Ectodermal cell (in vitro differentiated cells): ENCODE measurements around the gene TMC3.

Experiments
- H3K27ac ChIP-seq: 2 replicates; pipeline ENCODE4 v1.7.0; 2013; ENCODE audit warnings: mild to moderate bottlenecking, low read depth, low read length; ENCODE audit not compliant: insufficient read depth, poor library complexity, severe bottlenecking
- H3K27me3 ChIP-seq: 2 replicates; pipeline ENCODE4 v1.7.0; 2013; ENCODE audit warnings: mild to moderate bottlenecking, low read length; ENCODE audit not compliant: insufficient read depth, control insufficient read depth, poor library complexity, severe bottlenecking
- H3K36me3 ChIP-seq: one replicate; pipeline ENCODE4 v1.7.0; 2013; ENCODE audit warnings: low read length; ENCODE audit not compliant: control insufficient read depth, insufficient read depth
- H3K4me1 ChIP-seq: one replicate; pipeline ENCODE4 v1.7.0; 2013; ENCODE audit warnings: low read length; ENCODE audit not compliant: control insufficient read depth, insufficient read depth
- H3K4me3 ChIP-seq: 2 replicates; pipeline ENCODE4 v1.7.0; 2013; ENCODE audit warnings: low read depth, low read length, control low read depth; ENCODE audit not compliant: insufficient read depth
- H3K9me3 ChIP-seq: 2 replicates; pipeline ENCODE4 v1.7.0; 2013; ENCODE audit warnings: mild to moderate bottlenecking, low read length, moderate library complexity; ENCODE audit not compliant: control insufficient read depth
- WGBS, 2 experiments: methylation state at CpG; one replicate each; pipeline ENCODE4 v1.1.7; 2013; ENCODE audit warnings: missing lambda C conversion rate in 2 of 2; 5-methylcytosine and 5-hydroxymethylcytosine counted together

Gene TMC3

GRCh38 chr15:81315452-81316175 is 58.4 kb downstream of the TMC3 start:
- no peaks in the 10 kb centered on the region for H3K9me3 ChIP-seq
- 95% methylated on average over 14 of the region's 14 CpGs for WGBS, 2 experiments
- no peaks in the 10 kb centered on the region for H3K4me1 ChIP-seq
- H3K27ac ChIP-seq = no peak overlapping the region
- no peak overlapping the region for H3K4me3 ChIP-seq
- H3K27me3 ChIP-seq = no peaks in the 10 kb centered on the region
- H3K36me3 ChIP-seq = no peaks in the 10 kb centered on the region

GRCh38 chr15:81314378-81314777 is 59.6 kb downstream of the TMC3 start:
- WGBS, 2 experiments = 93 to 94% methylated on average over 5 of the region's 5 CpGs

GRCh38 chr15:81313686-81314085 is 60.3 kb downstream of the TMC3 start:
- 97 to 98% methylated on average over 5 of the region's 5 CpGs for WGBS, 2 experiments
- H3K27ac ChIP-seq = no peak overlapping the region

More at GRCh38 chr15:81314378-81314777, 59.6 kb downstream of the TMC3 start:
- no peaks in the 10 kb centered on the region for H3K9me3 ChIP-seq
- H3K36me3 ChIP-seq = no peaks in the 10 kb centered on the region
- H3K4me1 ChIP-seq = no peaks in the 10 kb centered on the region
- H3K27ac ChIP-seq = no peak overlapping the region
- H3K27me3 ChIP-seq = no peaks in the 10 kb centered on the region
- no peak overlapping the region for H3K4me3 ChIP-seq

GRCh38 chr15:81312790-81313543 is 61.0 kb downstream of the TMC3 start:
- 94% methylated on average over 22 of the region's 22 CpGs for WGBS, 2 experiments
- H3K9me3 ChIP-seq = no peaks in the 10 kb centered on the region
- no peak overlapping the region for H3K27ac ChIP-seq
- no peak overlapping the region for H3K4me3 ChIP-seq
- H3K27me3 ChIP-seq = no peaks in the 10 kb centered on the region
- no peaks in the 10 kb centered on the region for H3K36me3 ChIP-seq
- no peaks in the 10 kb centered on the region for H3K4me1 ChIP-seq

More at GRCh38 chr15:81313686-81314085, 60.3 kb downstream of the TMC3 start:
- Histone ChIP-seq H3K4me3 (no peak overlapping the region), H3K9me3 (no peaks in the 10 kb centered on the region), H3K4me1 (no peaks in the 10 kb centered on the region), H3K27me3 (no peaks in the 10 kb centered on the region), H3K36me3 (no peaks in the 10 kb centered on the region)

GRCh38 chr15:81311752-81312464 is 62.1 kb downstream of the TMC3 start:
- Histone ChIP-seq H3K27me3 (no peaks in the 10 kb centered on the region), H3K4me1 (no peaks in the 10 kb centered on the region), H3K36me3 (no peaks in the 10 kb centered on the region), H3K4me3 (no peak overlapping the region), H3K9me3 (no peaks in the 10 kb centered on the region), H3K27ac (no peak overlapping the region)
- 93 to 94% methylated on average over 10 of the region's 10 CpGs for WGBS, 2 experiments

- no peaks in the 10 kb centered on the region for H3K4me1 ChIP-seq
- no peak overlapping the region for H3K27ac ChIP-seq
- H3K4me3 ChIP-seq = no peak overlapping the region
- 94 to 96% methylated on average over 5 of the region's 5 CpGs for WGBS, 2 experiments
- no peaks in the 10 kb centered on the region for H3K36me3 ChIP-seq
- H3K27me3 ChIP-seq = no peaks in the 10 kb centered on the region
- no peaks in the 10 kb centered on the region for H3K9me3 ChIP-seq
Observed at GRCh38 chr15:81310480-81310879, 63.5 kb downstream of the TMC3 start.

- Histone ChIP-seq H3K27me3 (no peaks in the 10 kb centered on the region), H3K27ac (no peak overlapping the region), H3K36me3 (no peaks in the 10 kb centered on the region), H3K4me1 (no peaks in the 10 kb centered on the region), H3K4me3 (no peak overlapping the region), H3K9me3 (no peaks in the 10 kb centered on the region)
- WGBS, 2 experiments = 93 to 98% methylated on average over 8 of the region's 8 CpGs
Observed at GRCh38 chr15:81309647-81310450, 64.2 kb downstream of the TMC3 start.

GRCh38 chr15:81308260-81308659 is 65.8 kb downstream of the TMC3 start:
- no peak overlapping the region for H3K4me3 ChIP-seq
- H3K36me3 ChIP-seq = no peaks in the 10 kb centered on the region
- no peaks in the 10 kb centered on the region for H3K27me3 ChIP-seq
- no peaks in the 10 kb centered on the region for H3K9me3 ChIP-seq
- H3K27ac ChIP-seq = no peak overlapping the region
- H3K4me1 ChIP-seq = peaks cover 5% of the 10 kb centered on the region
- WGBS, 2 experiments = 94 to 96% methylated on average over 2 of the region's 2 CpGs

- Histone ChIP-seq H3K27me3 (no peaks in the 10 kb centered on the region), H3K27ac (no peak overlapping the region), H3K4me3 (no peak overlapping the region), H3K36me3 (no peaks in the 10 kb centered on the region), H3K4me1 (peaks cover 12% of the 10 kb centered on the region), H3K9me3 (no peaks in the 10 kb centered on the region)
- 67 to 74% methylated on average over 5 of the region's 5 CpGs for WGBS, 2 experiments
Observed at GRCh38 chr15:81304226-81304625, 69.8 kb downstream of the TMC3 start.
